GM11168 (cell line): ENCODE data around the gene RAX2.

Source experiments
- in situ Hi-C: fragments of 300-500 bp; cut with MboI; formaldehyde crosslinking; loops from one replicate; pipeline ENCODE4 v1.12.0; 2022; ENCODE audit warnings: low sequenced_read_pairs; ENCODE audit not compliant: unreplicated experiment

Gene RAX2

GRCh38 chr19:3737487-3738205 is 34.4 kb downstream of the RAX2 start:
- in situ Hi-C loops, result no loop called here

- in situ Hi-C loops, result no loop called here
Observed at GRCh38 chr19:3736106-3736724, 35.8 kb downstream of the RAX2 start.

- in situ Hi-C loops, result no loop called here
Observed at GRCh38 chr19:3734310-3734600, 37.8 kb downstream of the RAX2 start.

GRCh38 chr19:3733549-3734309 is 38.3 kb downstream of the RAX2 start:
- in situ Hi-C loops, result no loop called here

- in situ Hi-C loops, result no loop called here
Observed at GRCh38 chr19:3732108-3732507, 39.9 kb downstream of the RAX2 start.

- in situ Hi-C loops, result no loop called here
Observed at GRCh38 chr19:3730457-3730958, 41.5 kb downstream of the RAX2 start.

- in situ Hi-C loops, result no loop called here
Observed at GRCh38 chr19:3725640-3726310, 46.3 kb downstream of the RAX2 start.

- in situ Hi-C loops, result no loop called here
Observed at GRCh38 chr19:3725121-3725520, 46.9 kb downstream of the RAX2 start.

GRCh38 chr19:3723883-3724282 is 48.1 kb downstream of the RAX2 start:
- in situ Hi-C loops, result no loop called here

GRCh38 chr19:3723110-3723488 is 48.9 kb downstream of the RAX2 start:
- in situ Hi-C loops, result no loop called here

GRCh38 chr19:3722443-3723109 is 49.5 kb downstream of the RAX2 start:
- in situ Hi-C loops, result no loop called here

GRCh38 chr19:3721887-3722442 is 50.1 kb downstream of the RAX2 start:
- in situ Hi-C loops, result no loop called here

- in situ Hi-C loops, result no loop called here
Observed at GRCh38 chr19:3721131-3721886, 50.7 kb downstream of the RAX2 start.

GRCh38 chr19:3720349-3720917 is 51.6 kb downstream of the RAX2 start:
- in situ Hi-C loops, result no loop called here

- in situ Hi-C loops, result no loop called here
Observed at GRCh38 chr19:3719868-3720267, 52.2 kb downstream of the RAX2 start.
